HG03064 (cell line): ENCODE results near the gene IL17C.

ENCODE experiments used
- ATAC-seq: cut with Tn5 transposase; IDR thresholded peaks from one replicate; pipeline ENCODE4 v1.9.1; 2021; ENCODE audit warnings: low read depth; ENCODE audit not compliant: unreplicated experiment

IL17C gene

GRCh38 chr16:88638323-88639230 lies at the start of gene IL17C:
IL17C (plus strand) TSS chr16:88638572; CDS start chr16:88638642, 70 bp downstream.
- ATAC-seq: no peak

DNA sequence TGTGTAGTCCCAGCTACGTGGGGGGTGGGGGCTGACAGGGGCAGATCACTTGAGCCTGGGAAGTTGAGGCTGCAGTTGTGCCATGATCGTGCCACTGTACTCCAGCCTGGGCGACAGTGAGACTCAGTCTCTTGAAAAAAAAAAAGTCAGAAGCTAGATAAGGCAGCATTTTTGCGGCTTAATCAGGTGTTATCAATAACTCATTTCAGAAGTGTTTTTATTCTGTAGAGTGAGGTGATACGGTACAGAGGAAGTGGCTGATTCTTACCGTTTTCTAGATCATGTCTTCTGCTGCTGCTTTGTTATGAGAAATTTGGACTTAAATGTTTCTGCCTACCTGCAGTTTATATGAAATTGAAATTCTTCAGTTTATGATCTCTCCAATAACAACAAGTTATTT lies 49.6 kb upstream of the IL17C start:
- no peak for ATAC-seq

DNA sequence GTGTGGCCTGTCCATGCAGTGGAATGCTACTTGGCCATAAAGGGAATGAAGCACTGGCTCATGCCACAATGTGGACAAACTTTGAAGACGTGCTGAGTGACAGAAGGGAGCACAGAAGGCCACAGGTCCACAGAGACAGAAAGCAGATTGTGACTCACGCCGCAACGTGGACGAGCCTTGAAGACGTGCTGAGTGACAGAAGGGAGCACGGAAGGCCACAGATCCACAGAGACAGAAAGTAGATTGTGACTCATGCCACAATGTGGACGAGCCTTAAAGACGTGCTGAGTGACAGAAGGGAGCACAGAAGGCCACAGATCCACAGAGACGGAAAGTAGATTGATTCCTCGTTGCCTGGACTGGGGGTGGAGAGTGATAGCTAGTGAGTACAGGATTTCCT lies 48.9 kb upstream of the IL17C start:
- no peak for ATAC-seq

GRCh38 chr16:88591577-88592021 lies 46.8 kb upstream of the IL17C start:
- ATAC-seq: no peak

DNA sequence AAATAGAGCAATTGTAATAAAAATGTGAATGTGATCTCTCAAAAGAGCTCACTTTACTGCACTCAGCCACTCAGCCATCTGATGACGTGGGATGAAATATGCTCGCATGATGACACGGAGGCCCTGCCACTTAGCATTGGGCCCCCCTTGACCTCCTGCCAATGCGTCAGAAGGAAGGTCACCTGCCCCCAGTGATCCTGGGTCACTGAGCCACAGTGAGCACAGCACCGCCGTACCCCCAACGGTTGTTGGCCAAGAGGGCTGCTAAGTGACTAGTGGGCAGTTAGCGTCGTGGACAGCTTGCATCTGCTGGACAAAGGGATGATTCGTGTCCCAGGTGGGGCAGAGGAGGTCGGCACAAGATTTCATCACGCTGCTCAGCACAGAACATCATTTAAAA lies 45.3 kb upstream of the IL17C start:
- ATAC-seq: no peak

GRCh38 chr16:88593489-88593888 lies 44.9 kb upstream of the IL17C start:
- ATAC-seq: no peak

GRCh38 chr16:88593910-88594309 lies 44.5 kb upstream of the IL17C start:
- no peak for ATAC-seq

DNA sequence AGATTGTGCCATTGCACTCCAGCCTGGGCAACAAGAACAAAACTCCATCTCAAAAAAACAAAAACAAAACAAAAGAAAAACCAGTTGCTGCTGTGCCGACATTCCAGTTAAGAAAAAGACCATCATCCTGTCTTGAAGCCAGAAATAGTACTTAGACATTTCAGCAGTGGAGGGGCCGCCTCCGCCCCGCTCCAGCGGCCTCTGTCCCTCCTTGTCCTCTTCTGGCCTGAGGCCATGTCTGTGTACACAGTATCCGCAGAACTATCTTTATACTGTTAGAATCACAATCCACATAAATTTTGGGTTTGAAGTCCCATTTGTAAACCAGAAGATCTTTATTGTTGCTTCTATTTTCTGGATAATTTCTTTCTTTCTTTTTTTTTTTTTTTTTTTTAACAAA lies 43.3 kb upstream of the IL17C start:
- ATAC-seq: no peak

DNA sequence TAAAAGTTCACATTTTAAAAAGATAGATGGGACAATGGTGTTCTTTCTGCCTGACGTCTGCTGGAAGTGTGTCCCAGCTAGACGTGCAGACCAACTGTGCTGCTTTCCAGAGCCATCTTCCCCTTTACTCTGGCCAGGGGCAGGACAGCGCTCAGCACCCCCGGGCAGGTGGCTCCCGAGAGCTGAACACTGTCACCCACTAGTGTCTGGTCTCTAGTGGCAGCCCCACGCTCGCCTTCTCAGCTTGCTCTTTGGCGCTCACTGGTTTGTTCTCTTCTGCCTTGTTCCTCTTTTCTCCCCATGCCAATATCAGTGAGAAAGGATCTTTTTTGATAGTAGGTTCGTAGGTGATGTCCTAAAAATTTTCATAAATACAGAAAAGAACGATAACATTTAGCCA lies 42.5 kb upstream of the IL17C start:
- ATAC-seq: no peak

DNA sequence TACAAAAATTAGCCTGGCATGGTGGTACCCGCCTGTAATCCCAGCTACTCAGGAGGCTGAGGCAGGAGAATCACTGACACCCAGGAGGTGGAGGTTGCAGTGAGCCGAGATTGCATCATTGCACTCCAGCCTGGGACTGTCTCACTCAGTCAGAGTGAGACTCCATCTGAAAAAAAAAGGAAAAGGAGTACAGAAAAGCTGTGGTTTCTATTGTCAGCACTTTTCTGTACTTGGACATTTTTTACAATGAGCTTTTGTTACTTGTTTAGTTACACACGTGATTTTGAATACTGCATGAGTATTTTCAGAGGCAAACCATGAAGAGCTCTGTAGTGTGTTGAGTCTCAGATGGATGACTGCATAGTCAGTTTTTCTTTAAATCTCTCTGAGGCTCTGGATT lies 41.9 kb upstream of the IL17C start:
- no peak for ATAC-seq

DNA sequence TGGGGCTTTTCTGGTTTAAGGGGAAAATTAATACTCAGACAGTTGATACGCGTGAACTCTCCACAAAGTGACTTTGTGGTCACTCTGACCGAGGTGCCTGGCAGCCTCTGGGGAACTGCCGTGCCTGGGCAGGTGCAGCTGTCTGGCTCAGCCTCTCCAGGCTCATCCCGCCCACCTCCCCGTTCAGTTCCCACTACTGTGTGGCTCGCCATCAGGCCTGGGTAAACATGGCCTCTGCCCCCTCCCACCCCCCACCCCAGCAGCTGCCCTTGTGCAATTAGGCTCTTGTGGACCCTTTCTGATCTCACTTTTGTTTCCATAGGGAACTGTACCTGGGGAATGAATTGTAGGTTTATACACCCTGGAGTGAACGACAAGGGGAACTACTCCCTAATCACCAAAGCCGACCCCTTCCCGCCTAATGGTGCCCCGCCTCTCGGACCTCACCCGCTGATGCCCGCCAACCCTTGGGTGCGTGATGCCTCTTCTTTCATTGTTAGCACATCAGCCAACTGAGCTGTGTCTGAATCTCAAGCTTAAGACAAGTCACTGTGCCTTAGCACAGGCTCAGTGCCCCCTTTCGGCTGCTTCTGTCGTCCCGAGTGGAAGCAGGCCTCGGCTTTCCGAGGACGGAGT lies 40.4 kb upstream of the IL17C start:
- ATAC-seq: no peak

GRCh38 chr16:88599092-88599733 lies 39.2 kb upstream of the IL17C start:
- ATAC-seq: no peak

- no peak for ATAC-seq
Observed at GRCh38 chr16:88599825-88600538, 38.4 kb upstream of the IL17C start.

DNA sequence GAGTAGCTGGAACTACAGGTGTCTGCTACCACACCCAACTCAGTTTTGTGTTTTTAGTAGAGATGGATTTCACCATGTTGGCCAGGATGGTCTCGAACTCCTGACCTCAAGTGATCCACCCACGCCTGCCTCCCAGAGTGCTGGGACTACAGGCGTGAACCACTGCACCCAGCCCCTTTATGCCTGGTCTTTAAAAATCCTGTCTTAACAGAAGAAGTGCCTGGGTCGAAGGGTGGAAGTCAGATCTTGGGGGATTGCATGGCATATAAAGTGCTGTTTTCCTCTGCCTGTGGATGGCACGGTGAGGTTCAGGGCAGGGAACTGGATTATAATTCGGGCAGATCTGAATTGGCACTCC lies 37.9 kb upstream of the IL17C start:
- no peak for ATAC-seq

DNA sequence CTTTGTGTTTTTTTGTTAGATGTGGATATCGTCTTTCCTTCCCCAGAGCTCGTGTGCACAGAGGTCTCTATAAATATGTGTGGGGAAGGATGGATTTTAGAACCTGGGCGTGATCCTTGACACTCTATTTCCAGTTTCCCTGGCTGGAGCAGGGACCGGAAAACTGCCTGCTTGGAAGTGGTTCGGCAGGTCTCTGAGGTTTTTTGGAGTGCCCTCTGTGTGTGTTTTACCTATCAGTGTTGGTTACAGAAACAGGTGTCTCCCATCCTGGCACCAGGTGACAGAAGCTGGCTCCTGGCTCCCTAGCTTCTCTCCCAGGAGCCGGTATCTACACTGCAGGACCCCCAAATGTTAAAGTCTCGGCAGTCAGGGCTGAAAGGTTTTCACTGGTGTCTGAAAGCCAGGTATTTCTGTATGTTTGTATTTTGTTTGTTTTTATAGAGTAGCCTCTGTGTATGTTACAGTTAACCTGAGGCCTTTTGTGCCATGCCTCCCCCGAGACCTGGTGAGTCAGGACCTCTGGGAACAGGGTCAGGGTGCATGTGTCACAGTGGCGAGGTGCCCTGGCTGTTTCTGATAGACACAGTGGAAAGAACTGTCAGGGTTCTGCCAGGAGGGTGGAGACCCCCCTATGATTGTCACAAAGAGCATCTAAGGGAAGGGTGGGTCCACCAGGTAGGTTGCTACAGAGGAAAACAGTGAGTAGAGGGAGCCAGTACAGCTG lies 36.9 kb upstream of the IL17C start:
- no peak for ATAC-seq

- no peak for ATAC-seq
Observed at GRCh38 chr16:88602091-88602490, 36.3 kb upstream of the IL17C start.

- no peak for ATAC-seq
Observed at GRCh38 chr16:88605186-88606147, 32.9 kb upstream of the IL17C start.

DNA sequence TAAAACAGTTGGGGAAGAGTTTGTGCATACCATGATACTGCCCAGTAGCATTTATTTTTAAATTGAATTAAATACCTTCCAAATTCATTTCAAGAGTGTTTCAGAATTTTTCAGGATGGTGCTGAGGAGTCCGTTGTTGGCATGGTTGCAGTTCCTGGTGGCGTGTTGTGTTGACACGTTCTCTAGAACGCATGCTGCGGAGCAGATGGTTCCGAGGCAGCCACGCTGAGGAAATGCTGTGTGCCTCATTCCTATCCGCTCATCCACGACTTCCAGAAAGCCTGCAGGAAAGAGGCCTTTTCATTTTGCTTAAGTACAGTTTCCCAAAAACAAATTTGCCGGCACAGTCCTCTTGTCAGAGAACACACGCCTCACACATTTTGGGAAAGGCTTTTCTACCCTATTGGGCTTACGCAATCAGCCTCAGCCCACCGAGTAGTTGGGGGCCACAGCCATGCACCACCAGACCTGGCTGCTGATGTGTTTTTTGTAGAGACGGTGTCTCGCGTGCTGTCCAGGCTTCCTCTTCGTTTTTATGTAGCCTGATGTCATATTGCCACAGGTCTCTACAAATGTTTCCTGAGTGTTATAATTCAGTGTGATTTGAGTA lies 32.1 kb upstream of the IL17C start:
- no peak for ATAC-seq

DNA sequence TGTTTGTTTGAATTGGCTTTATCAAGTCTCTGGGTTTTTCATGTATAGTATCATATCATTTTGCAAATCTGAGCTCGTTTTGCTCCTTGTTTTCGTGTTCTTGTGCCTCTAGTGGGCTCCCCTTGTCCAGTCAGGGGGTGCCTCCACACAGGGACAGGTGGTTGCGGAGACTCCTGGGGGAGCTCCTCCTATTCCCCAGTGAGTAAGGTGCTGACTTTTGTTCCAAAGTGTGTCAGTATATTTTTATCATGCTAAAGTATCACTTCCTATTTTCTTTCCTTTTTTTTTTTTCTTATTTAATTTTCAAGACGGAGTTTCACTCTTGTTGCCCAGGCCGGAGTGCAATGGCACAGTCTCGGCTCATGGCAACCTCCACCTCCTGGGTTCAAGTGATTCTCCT lies 30.3 kb upstream of the IL17C start:
- ATAC-seq: no peak
